GM08714 (cell line): ENCODE results near the gene PRR9.
"Not testable (repeated sequence)": the region's sequence is repeated elsewhere in the genome, so short reads cannot be mapped to it uniquely, and the experiment has no call there.

Source experiments
- H3K4me3 ChIP-seq: fragments of 200-500 bp; sonication (Bioruptor generic); 2 replicates; pipeline ENCODE4 v1.5.1; 2014; ENCODE audit warnings: mild to moderate bottlenecking, low read length, inconsistent platforms
- ZNF274 ChIP-seq: IDR thresholded peaks from 2 replicates; pipeline ENCODE4 v1.6.1; 2012; ENCODE audit warnings: mild to moderate bottlenecking, low read depth, low read length

PRR9 gene

DNA sequence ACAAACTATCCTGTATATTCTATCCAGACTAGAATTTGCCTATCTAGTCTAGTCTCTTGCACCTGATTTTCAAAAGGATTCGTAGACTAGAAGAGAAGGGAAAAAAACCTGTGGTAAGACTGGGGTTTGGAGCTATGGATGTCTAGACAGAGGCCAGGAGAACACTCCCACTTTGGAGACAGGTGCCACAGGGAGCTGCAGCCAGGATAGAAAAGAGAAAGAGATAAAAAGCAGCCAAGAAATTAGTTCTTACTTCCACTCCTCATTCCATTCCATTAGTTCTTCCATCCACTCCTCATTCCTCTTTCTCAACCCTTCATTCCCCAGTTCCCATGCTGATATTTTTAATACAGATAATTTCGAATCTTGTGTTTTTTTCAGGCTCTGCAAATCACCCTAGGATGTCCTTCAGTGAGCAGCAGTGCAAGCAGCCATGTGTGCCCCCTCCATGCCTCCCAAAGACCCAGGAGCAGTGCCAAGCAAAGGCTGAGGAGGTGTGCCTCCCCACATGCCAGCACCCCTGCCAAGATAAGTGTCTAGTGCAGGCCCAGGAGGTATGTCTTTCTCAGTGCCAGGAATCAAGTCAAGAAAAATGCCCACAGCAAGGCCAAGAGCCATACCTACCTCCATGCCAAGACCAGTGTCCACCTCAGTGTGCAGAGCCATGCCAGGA, 496 bp downstream of the PRR9 start:
- H3K4me3 ChIP-seq: no peak overlapping the region
- TF ChIP-seq ZNF274: no peak

DNA sequence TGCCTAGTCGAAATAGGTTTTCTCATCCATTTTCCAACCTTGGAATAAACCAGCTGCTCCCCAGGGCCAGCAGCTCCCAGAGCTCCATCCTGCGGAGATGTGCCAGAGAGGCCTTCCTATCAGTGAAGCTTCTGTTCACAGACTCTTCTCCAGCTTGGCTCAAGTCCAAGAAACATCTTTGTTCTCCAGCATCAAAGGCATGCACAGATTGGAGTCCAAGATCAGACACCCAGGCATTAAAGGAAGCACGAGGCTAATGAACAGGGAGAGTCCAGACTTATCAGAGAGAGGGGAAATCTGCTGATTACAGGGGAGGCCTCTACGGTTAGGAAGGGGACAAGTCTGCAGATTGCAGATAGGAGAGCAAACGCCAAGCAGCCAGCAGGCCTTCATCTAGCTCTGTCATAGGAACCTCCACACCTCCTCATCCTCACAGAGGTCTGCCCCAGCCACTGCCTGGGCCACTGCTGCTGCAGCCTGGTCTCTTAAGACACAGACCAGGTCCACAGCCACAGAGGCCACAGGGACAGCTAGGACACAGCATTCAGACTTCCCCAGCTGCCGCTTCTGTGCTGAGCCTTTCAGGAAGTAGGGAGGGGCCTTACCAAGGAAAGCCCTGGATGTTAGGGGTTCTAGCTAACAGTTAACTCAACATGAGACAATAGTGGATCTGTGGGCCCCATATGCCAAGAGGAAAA, 3.4 kb downstream of the PRR9 start:
- no peak for TF ChIP-seq ZNF274
- H3K4me3 ChIP-seq: no peak overlapping the region

DNA sequence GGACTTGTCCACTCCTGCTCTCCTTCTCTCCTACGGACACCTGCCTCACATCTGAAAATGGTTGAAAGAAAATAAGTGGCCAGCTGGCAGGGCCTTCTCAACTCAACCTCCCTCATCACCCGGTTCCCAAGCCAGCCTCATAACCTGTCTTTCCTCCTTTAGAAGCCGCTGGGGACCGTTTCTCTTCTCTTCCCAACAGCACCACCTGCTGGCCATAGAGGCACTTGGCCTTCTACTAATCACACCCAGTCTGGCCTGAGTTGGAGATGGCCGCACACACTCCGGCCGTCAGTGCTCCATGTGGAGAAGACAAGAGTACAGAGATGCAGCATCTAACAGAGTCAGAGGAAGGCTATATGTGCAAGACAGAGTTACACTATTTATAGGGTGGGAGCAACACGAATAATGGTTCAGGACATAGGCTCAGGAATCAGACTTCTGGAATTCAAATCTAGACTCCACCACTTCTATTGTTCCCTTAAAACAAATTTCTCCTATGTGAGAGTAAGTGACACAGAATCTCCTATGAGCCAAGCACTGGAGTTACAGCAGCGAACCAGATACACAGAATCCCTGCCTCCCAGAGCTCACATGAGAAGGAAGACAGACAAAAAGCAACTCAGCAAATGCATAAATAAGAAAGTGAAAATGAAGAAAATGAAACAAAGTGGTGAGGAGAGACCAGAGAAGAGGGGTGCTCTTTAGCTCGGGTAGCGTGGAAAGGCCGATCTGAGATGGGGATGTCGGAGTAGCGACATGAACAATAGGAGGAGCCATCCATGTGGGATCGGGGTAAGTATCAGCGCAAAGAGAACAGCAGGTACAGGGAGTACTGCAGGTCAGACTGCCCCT, 5.9 kb downstream of the PRR9 start:
- not testable (repeated sequence) for H3K4me3 ChIP-seq

DNA sequence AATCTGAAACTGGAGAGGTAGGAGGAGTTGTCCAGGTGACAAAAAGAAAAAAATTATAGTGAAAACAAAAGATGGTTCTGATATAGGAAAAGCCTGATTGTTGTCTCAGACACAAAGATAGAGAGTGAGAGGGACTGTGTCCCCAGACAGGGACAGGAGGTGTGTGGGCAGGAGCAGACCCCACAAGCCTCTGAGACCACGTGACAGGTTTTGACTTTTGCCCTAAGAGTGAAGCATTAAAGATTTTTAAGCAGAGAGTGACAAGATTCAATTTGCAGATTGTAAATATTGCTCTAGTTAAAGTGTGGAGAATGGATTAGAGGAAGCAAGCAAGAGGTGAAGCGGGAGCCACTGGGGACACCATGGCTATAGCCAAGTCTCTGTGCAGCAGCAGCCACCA, 10.4 kb downstream of the PRR9 start:
- no peak for TF ChIP-seq ZNF274

DNA sequence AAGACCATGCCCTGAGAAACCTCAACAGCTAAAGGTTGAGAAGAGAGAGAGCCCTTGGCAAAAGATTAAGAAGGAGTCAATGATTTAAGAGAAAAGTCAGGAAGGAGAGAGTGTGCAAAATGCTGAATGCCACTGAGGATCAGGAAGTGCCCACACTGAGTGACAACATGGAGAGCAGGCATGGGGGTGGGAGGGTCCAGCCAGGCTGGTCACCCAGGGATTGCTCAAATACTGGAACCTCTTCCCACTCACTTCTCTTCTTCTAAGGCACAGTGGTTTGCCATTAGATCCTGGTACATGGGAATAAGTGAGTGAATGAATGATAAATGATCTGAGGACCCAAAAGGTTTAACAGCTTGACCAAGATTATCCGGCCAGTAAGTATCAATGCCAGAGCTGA, 11.1 kb downstream of the PRR9 start:
- no peak overlapping the region for H3K4me3 ChIP-seq
- TF ChIP-seq ZNF274: no peak

More for the DNA sequence above, 10.4 kb downstream of the PRR9 start:
- no peak overlapping the region for H3K4me3 ChIP-seq

DNA sequence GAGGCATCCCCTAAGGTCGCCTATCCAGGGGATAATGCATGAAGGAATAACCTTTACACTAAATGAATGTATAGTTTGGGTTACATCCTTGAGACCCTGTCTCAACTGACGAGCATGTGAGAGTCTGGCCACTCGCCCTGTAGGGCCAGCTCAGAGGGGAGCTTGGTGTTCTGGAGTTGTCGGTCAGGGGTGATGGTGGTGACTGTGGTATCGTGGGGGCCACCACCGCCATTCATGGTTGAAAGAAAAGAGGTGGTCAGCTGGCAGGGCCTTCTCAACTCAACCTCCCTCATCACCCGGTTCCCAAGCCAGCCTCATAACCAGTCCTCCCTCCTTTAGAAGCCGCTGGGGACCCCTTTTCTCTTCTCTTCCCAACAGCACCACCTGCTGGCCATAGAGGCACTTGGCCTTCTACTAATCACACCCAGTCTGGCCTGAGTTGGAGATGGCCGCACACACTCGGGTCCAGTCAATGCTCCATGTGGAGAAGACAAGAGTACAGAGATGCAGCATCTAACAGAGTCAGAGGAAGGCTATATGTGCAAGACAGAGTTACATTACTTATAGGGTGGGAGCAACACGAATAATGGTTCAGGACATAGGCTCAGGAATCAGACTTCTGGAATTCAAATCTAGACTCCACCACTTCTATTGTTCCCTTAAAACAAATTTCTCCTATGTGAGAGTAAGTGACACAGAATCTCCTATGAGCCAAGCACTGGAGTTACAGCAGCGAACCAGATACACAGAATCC, 11.9 kb downstream of the PRR9 start:
- not testable (repeated sequence) for H3K4me3 ChIP-seq

DNA sequence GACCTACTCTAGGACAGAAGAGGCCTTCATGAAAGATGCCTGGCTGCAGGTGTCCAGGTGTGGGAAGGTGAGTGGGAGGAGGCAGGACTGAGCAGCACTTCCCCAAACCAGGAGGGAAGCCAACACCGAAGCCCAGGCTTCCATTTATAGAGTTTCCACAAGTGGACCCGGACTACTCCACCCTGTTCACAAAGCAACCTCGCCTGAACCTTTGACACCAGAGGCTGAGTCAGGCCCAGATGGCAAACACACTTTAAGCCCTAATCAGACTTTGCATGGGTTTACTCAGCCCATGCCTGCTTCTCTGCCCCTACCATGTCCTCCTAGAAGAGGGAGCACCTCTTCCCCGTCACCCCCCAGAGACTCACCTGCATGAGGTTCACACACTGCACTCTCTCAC, 14.0 kb downstream of the PRR9 start:
- TF ChIP-seq ZNF274: no peak
- no peak overlapping the region for H3K4me3 ChIP-seq

DNA sequence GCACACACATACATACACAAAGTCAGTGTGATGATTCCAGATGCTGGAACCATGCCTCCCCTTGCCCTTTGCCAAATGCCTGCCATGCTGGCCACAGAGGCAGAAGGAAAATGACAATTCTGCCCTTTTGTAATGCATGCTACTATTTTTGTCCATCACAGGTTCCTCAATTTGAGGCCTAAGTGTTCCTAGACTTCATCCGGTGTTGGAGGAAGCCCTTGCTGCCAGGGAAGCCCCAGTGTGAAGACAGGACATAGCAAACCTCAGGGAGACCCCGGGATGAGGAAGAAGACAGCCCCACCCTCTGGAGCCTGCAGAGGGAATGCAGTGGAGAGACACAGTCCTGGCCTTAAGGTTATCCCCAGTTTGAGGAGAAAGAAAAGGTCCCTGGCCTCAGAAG, 14.4 kb downstream of the PRR9 start:
- no peak for TF ChIP-seq ZNF274
- no peak overlapping the region for H3K4me3 ChIP-seq

DNA sequence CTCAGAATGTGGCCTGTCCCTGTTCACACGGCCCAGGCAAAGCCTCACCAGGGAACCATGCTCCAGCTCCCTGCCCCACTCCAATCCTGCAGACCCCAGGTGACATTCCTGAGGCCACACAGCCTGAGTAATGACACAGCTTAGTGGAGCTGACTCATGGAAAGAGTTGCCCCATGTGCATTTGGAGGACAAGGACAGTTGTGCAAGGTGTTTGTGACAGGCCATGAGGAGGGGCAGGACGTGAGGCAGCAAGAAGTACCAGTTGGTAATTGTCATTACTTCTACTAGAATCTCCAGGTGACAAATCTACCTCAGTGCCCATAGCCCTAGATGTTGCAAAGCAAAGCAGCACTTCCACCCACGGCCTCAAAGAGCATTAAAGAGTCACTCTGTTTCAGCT, 15.2 kb downstream of the PRR9 start:
- no peak for TF ChIP-seq ZNF274
- no peak overlapping the region for H3K4me3 ChIP-seq

DNA sequence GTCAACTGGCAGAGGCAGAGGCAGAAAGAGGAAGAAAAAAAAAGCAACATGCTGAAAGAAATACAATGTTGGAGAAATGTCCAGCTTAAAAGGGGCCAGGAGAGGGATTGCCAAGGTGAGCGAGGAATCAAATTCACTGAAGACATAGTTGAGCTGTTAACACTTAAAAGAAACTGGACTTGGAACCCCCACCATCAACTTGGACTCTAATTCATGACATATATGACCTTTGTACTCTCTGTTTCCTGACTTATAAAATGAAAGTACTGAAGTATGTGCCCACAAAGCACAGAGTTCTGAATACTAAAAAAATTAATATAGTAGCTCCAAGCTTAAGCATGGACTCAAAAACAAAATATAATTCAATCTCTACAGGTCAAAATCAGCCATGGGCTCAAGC, 16.1 kb downstream of the PRR9 start:
- no peak for TF ChIP-seq ZNF274
- no peak overlapping the region for H3K4me3 ChIP-seq

DNA sequence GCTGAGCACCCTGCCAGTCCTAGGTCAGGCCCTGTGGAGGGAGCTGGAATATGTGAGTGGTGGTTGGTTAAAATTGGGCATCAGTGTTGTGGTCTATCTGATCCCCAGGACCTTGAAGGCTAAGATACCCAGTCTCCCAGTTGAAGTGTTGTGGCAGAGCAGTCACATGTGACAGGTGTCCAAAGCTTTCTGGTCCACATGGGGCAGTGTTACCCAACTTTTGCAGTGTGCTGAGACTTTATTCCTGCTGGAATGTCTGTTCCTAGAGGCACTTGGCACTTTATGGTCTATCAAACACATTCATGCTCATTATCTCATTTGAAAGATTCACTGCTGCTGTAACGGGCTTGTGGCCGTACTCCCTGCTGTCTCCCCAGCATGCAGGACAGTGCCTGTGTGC, 21.1 kb downstream of the PRR9 start:
- TF ChIP-seq ZNF274: no peak
- H3K4me3 ChIP-seq: no peak overlapping the region

DNA sequence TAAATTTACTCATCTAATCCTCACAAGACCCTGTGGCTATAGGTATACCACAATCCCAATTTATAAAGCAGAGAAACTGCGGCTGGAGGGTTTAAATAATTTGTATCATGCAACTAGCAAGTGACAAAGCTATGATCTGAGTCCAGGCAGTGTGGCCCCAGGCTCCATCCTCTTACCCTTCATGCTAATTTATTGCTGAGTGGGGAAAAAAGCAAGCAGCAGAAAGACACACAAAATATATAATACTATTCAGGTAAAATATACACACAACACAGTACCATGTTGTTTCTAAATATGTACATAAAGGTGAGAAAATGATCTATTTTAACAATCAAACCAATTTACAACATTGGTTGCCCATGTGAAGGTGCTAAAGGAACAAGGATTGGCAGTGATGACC, 24.8 kb downstream of the PRR9 start:
- H3K4me3 ChIP-seq: no peak overlapping the region
- no peak for TF ChIP-seq ZNF274

DNA sequence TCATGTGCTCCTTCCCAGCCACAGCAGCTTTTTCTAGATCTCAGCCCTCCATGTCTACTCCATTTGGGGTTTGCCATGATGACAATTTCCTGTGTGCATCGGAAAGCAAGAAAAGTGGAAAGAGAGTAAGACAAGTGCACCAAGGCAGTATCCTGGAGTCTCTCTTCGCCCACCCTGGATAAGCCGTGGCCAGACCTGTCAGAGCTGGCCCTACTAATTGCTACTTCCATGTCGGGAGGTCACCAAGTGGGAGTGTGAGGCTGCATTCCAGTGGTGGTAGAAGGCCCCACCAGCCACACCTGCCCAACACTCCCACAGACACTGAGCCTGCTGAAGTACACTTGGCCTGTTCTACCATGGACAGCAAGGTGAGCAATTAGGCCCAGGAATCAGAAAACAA, 28.1 kb downstream of the PRR9 start:
- TF ChIP-seq ZNF274: no peak
- H3K4me3 ChIP-seq: no peak overlapping the region

DNA sequence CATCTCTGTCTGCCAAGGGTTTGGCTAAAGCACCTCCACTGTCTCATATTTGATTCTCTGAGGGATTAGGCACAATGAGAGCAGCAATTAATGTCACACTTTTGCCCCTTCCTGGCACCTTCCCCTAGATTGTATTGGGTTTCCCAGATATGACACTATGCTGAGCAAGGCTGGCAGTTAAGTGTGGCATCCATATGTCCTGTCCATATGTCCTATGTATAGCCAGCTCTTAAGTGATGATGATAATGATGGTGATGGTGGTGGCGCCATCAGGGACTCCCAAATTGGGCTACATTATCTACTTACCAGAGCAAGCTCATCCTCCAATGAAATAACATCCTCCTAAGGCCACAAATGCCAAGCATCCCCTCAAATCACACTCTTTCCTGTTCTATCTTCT, 28.6 kb downstream of the PRR9 start:
- no peak overlapping the region for H3K4me3 ChIP-seq
- no peak for TF ChIP-seq ZNF274
